ENCODE measurements around the gene BTN2A1. TPM values are rescaled to one million over a fixed set of nuclear protein-coding genes. Genes with fewer than 3 reads are reported as not detected.
A peak's percentile ranks its signal among the peaks of the same experiment; 100 is the strongest.

Gene BTN2A1
- total and polyA plus RNA-seq, 2 of the 13 experiments (the other 11 are each of a cell fraction or from before 2014, with no cell fraction given) = 16.4 to 30.4 TPM

GRCh38 chr6:26457806-26458688 is at the start of gene BTN2A1 (continued):
- TF ChIP-seq, protein P1, sequence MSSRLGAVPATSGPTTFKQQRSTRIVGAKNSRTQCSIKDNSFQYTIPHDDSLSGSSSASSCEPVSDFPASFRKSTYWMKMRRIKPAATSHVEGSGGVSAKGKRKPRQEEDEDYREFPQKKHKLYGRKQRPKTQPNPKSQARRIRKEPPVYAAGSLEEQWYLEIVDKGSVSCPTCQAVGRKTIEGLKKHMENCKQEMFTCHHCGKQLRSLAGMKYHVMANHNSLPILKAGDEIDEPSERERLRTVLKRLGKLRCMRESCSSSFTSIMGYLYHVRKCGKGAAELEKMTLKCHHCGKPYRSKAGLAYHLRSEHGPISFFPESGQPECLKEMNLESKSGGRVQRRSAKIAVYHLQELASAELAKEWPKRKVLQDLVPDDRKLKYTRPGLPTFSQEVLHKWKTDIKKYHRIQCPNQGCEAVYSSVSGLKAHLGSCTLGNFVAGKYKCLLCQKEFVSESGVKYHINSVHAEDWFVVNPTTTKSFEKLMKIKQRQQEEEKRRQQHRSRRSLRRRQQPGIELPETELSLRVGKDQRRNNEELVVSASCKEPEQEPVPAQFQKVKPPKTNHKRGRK (CRISPR knock-in tag; IDR thresholded peaks at IDR 0.05) = no peak
- TF ChIP-seq ZFP1 (CRISPR knock-in tag; IDR thresholded peaks at IDR 0.05) (no peak), AKAP8 (CRISPR knock-in tag; IDR thresholded peaks at IDR 0.05) (no peak), ZBTB43 (CRISPR knock-in tag; conservative IDR thresholded peaks at IDR 0.05) (no peak; the same call in 1 of the 2 replicates), CCDC6 (CRISPR knock-in tag; IDR thresholded peaks at IDR 0.05) (no peak), GZF1 (CRISPR knock-in tag; IDR thresholded peaks at IDR 0.05) (0 out of 2 replicates have a peak, but pooled peaks have one; percentile 7), POLR2A (IDR thresholded peaks at IDR 0.05; ENCODE audit: insufficient read depth in 1 of 2, low read depth in 2 of 2, low read length in 2 of 2) (peak; percentile 60 to 71), NONO (IDR thresholded peaks at IDR 0.05) (no peak), NONO (CRISPR knock-in tag; conservative IDR thresholded peaks at IDR 0.05) (peak; percentile 66; the same call in 1 of the 2 replicates), BRD4 (CRISPR knock-in tag; IDR thresholded peaks at IDR 0.05) (no peak), NR3C1 (CRISPR knock-in tag; IDR thresholded peaks at IDR 0.05) (no peak), ZNF784 (CRISPR knock-in tag; IDR thresholded peaks at IDR 0.05; ENCODE audit: borderline replicate concordance) (no peak), POGK (CRISPR knock-in tag; conservative IDR thresholded peaks at IDR 0.05) (no peak), RCOR2 (CRISPR knock-in tag; IDR thresholded peaks at IDR 0.05) (no peak), KAT2B (IDR thresholded peaks at IDR 0.05; ENCODE audit: borderline replicate concordance, low read depth, low read length) (no peak), IRF1 (CRISPR knock-in tag; IDR thresholded peaks at IDR 0.05; ENCODE audit: low read depth) (no peak)
- TF ChIP-seq, protein P2, sequence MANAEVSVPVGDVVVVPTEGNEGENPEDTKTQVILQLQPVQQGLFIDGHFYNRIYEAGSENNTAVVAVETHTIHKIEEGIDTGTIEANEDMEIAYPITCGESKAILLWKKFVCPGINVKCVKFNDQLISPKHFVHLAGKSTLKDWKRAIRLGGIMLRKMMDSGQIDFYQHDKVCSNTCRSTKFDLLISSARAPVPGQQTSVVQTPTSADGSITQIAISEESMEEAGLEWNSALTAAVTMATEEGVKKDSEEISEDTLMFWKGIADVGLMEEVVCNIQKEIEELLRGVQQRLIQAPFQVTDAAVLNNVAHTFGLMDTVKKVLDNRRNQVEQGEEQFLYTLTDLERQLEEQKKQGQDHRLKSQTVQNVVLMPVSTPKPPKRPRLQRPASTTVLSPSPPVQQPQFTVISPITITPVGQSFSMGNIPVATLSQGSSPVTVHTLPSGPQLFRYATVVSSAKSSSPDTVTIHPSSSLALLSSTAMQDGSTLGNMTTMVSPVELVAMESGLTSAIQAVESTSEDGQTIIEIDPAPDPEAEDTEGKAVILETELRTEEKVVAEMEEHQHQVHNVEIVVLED (CRISPR knock-in tag; IDR thresholded peaks at IDR 0.05; ENCODE audit: borderline replicate concordance) = no peak
- TF ChIP-seq, protein P3, sequence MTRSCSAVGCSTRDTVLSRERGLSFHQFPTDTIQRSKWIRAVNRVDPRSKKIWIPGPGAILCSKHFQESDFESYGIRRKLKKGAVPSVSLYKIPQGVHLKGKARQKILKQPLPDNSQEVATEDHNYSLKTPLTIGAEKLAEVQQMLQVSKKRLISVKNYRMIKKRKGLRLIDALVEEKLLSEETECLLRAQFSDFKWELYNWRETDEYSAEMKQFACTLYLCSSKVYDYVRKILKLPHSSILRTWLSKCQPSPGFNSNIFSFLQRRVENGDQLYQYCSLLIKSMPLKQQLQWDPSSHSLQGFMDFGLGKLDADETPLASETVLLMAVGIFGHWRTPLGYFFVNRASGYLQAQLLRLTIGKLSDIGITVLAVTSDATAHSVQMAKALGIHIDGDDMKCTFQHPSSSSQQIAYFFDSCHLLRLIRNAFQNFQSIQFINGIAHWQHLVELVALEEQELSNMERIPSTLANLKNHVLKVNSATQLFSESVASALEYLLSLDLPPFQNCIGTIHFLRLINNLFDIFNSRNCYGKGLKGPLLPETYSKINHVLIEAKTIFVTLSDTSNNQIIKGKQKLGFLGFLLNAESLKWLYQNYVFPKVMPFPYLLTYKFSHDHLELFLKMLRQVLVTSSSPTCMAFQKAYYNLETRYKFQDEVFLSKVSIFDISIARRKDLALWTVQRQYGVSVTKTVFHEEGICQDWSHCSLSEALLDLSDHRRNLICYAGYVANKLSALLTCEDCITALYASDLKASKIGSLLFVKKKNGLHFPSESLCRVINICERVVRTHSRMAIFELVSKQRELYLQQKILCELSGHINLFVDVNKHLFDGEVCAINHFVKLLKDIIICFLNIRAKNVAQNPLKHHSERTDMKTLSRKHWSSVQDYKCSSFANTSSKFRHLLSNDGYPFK (CRISPR knock-in tag; IDR thresholded peaks at IDR 0.05; ENCODE audit: borderline replicate concordance) = no peak; the same call in 1 of the 2 replicates
